Retina (tissue), 1 donor: ENCODE data around the gene YBX1.
"Not testable (repeated sequence)": the region's sequence is repeated elsewhere in the genome, so short reads cannot be mapped to it uniquely, and the experiment has no call there.

Source experiments
- DNase-seq: peaks from one replicate; pipeline ENCODE4 v3.0.0-alpha.2; 2016

Gene YBX1

DNA sequence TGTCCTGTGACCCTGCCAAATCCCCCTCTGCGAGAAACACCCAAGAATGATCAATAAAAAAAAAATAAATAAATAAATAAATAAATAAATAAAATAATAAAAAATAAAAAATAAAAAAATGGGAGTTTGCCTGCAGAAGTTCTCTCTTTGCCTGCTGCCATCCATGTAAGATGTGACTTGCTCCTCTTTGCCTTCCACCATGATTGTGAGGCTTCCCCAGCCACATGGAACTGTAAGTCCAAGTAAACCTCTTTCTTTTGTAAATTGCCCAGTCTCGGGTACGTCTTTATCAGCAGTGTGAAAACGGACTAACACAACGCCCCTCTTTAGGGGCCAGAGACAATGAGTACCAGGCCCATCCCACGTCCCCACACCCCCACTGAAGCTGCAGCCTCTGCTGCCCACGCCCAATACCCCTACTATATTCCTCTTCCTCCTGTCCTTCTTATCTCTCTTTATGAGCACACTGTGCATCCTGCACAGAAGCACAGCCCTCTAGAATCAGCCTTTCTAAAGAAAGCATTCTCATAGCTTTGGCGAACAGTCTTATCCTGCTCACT lies 69.4 kb downstream of the YBX1 start:
- DNase-seq, result not testable (repeated sequence)

- no peak for DNase-seq
Measured at GRCh38 chr1:42752284-42752683, 70.1 kb downstream of the YBX1 start.

GRCh38 chr1:42753070-42753469 lies 70.9 kb downstream of the YBX1 start:
- DNase-seq, result no peak
